SK-MEL-5 (cell line): ENCODE data around the gene MLKL. TPM values are rescaled to one million over a fixed set of nuclear protein-coding genes. Genes with fewer than 3 reads are reported as not detected.
"Not testable (repeated sequence)": the region's sequence is repeated elsewhere in the genome, so short reads cannot be mapped to it uniquely, and the experiment has no call there.

Experiments used
- DNase-seq: peaks from one replicate; pipeline ENCODE4 v3.0.0-alpha.2; 2016; ENCODE audit warnings: low read depth, low spot score
- in situ Hi-C: cut with HindIII; loops from 2 replicates; pipeline ENCODE4 v1.10.0; 2016; ENCODE audit warnings: low sequenced_read_pairs, high pct_unique_total_duplicates, low pct_unique_long_range_greater_than_20kb
- total RNA-seq: library from RNA; depleted of rRNA; stranded (reverse); fragments of >200 nt; shearing (Covaris generic); gene quantifications from 2 replicates; pipeline ENCODE4 v1.2.3, GENCODE V29; 2014

The MLKL gene
- total RNA-seq, 1 experiment from 2014 or later: 6.0 TPM

GRCh38 chr16:74735554-74735953 is 34.9 kb upstream of the MLKL start:
- no peak for DNase-seq
- in situ Hi-C loops: no loop called here

GRCh38 chr16:74735162-74735452 is 34.4 kb upstream of the MLKL start:
- no peak for DNase-seq
- in situ Hi-C loops: no loop called here

GRCh38 chr16:74734361-74735161 is 33.9 kb upstream of the MLKL start:
- no peak for DNase-seq

GRCh38 chr16:74732707-74733350 is 32.2 kb upstream of the MLKL start:
- no peak for DNase-seq
- in situ Hi-C loops: no loop called here

More at GRCh38 chr16:74734361-74735161, 33.9 kb upstream of the MLKL start:
- in situ Hi-C loops: no loop called here

- no peak for DNase-seq
- in situ Hi-C loops: no loop called here
Measured at GRCh38 chr16:74731853-74732477, 31.3 kb upstream of the MLKL start.

- no peak for DNase-seq
- in situ Hi-C loops: no loop called here
Measured at GRCh38 chr16:74729783-74730683, 29.4 kb upstream of the MLKL start.

GRCh38 chr16:74727903-74728302 is 27.2 kb upstream of the MLKL start:
- in situ Hi-C loops: no loop called here
- DNase-seq: no peak

- in situ Hi-C loops: no loop called here
- DNase-seq: peak; percentile 55
Measured at GRCh38 chr16:74726716-74727115, 26.1 kb upstream of the MLKL start.

- in situ Hi-C loops: no loop called here
- DNase-seq: no peak
Measured at GRCh38 chr16:74725651-74726455, 25.2 kb upstream of the MLKL start.

- no peak for DNase-seq
- in situ Hi-C loops: no loop called here
Measured at GRCh38 chr16:74724820-74725549, 24.3 kb upstream of the MLKL start.

- in situ Hi-C loops: no loop called here
Measured at GRCh38 chr16:74723256-74723655, 22.6 kb upstream of the MLKL start.

GRCh38 chr16:74722156-74722555 is 21.5 kb upstream of the MLKL start:
- DNase-seq, in situ Hi-C loops: not testable (repeated sequence)

More at GRCh38 chr16:74723256-74723655, 22.6 kb upstream of the MLKL start:
- DNase-seq: no peak

- in situ Hi-C loops: no loop called here
- no peak for DNase-seq
Measured at GRCh38 chr16:74721716-74722115, 21.1 kb upstream of the MLKL start.

GRCh38 chr16:74720579-74720978 is 19.9 kb upstream of the MLKL start:
- in situ Hi-C loops: no loop called here
- no peak for DNase-seq

- in situ Hi-C loops: no loop called here
- no peak for DNase-seq
Measured at GRCh38 chr16:74718741-74719610, 18.3 kb upstream of the MLKL start.

- in situ Hi-C loops: no loop called here
- no peak for DNase-seq
Measured at GRCh38 chr16:74718140-74718539, 17.5 kb upstream of the MLKL start.
